Measurements from ENCODE around the gene SUSD4.

SUSD4 gene

GRCh38 chr1:223189903-223190724, 173.9 kb downstream of the SUSD4 start:
- TF ChIP-seq, protein P1, sequence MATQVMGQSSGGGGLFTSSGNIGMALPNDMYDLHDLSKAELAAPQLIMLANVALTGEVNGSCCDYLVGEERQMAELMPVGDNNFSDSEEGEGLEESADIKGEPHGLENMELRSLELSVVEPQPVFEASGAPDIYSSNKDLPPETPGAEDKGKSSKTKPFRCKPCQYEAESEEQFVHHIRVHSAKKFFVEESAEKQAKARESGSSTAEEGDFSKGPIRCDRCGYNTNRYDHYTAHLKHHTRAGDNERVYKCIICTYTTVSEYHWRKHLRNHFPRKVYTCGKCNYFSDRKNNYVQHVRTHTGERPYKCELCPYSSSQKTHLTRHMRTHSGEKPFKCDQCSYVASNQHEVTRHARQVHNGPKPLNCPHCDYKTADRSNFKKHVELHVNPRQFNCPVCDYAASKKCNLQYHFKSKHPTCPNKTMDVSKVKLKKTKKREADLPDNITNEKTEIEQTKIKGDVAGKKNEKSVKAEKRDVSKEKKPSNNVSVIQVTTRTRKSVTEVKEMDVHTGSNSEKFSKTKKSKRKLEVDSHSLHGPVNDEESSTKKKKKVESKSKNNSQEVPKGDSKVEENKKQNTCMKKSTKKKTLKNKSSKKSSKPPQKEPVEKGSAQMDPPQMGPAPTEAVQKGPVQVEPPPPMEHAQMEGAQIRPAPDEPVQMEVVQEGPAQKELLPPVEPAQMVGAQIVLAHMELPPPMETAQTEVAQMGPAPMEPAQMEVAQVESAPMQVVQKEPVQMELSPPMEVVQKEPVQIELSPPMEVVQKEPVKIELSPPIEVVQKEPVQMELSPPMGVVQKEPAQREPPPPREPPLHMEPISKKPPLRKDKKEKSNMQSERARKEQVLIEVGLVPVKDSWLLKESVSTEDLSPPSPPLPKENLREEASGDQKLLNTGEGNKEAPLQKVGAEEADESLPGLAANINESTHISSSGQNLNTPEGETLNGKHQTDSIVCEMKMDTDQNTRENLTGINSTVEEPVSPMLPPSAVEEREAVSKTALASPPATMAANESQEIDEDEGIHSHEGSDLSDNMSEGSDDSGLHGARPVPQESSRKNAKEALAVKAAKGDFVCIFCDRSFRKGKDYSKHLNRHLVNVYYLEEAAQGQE (IDR thresholded peaks at IDR 0.05; ENCODE audit: low read depth), result no peak
- TF ChIP-seq EGR1 (IDR thresholded peaks at IDR 0.05) (no peak), TCF12 (IDR thresholded peaks at IDR 0.05; ENCODE audit: low read depth) (no peak), USF1 (IDR thresholded peaks at IDR 0.05) (no peak), YY1 (IDR thresholded peaks at IDR 0.05; ENCODE audit: low read depth) (no peak), MAX (IDR thresholded peaks at IDR 0.05) (no peak), TAF1 (IDR thresholded peaks at IDR 0.05; ENCODE audit: low read depth) (no peak), NFIC (IDR thresholded peaks at IDR 0.05) (no peak), EP300 (IDR thresholded peaks at IDR 0.05; ENCODE audit: borderline replicate concordance) (no peak), CEBPB (IDR thresholded peaks at IDR 0.05) (no peak), FOXM1 (IDR thresholded peaks at IDR 0.05; ENCODE audit: borderline replicate concordance, low read depth) (no peak), CREB1 (IDR thresholded peaks at IDR 0.05; ENCODE audit: low read depth) (no peak), ZBTB7A (IDR thresholded peaks at IDR 0.05; ENCODE audit: low read depth) (no peak), RAD21 (IDR thresholded peaks at IDR 0.05; ENCODE audit: low read depth) (no peak), TEAD4 (IDR thresholded peaks at IDR 0.05) (no peak)

- TF ChIP-seq ZBTB7A (IDR thresholded peaks at IDR 0.05; ENCODE audit: low read depth), result no peak
- no peak for TF ChIP-seq NFIC (IDR thresholded peaks at IDR 0.05)
- TF ChIP-seq CREB1 (IDR thresholded peaks at IDR 0.05; ENCODE audit: low read depth), result no peak
- TF ChIP-seq CEBPB (IDR thresholded peaks at IDR 0.05), result no peak
- no peak for TF ChIP-seq USF1 (IDR thresholded peaks at IDR 0.05)
- no peak for TF ChIP-seq FOXM1 (IDR thresholded peaks at IDR 0.05; ENCODE audit: borderline replicate concordance, low read depth)
- TF ChIP-seq, protein P1 (IDR thresholded peaks at IDR 0.05; ENCODE audit: low read depth), result no peak
- TF ChIP-seq TCF12 (IDR thresholded peaks at IDR 0.05; ENCODE audit: low read depth), result no peak
- TF ChIP-seq YY1 (IDR thresholded peaks at IDR 0.05; ENCODE audit: low read depth), result no peak
- no peak for TF ChIP-seq TEAD4 (IDR thresholded peaks at IDR 0.05)
- TF ChIP-seq EGR1 (IDR thresholded peaks at IDR 0.05), result no peak
- no peak for TF ChIP-seq TAF1 (IDR thresholded peaks at IDR 0.05; ENCODE audit: low read depth)
Observed at GRCh38 chr1:223189525-223189902, 174.5 kb downstream of the SUSD4 start.

GRCh38 chr1:223188618-223189356, 175.2 kb downstream of the SUSD4 start:
- TF ChIP-seq, protein P1 (IDR thresholded peaks at IDR 0.05; ENCODE audit: low read depth), result no peak
- TF ChIP-seq TEAD4 (IDR thresholded peaks at IDR 0.05) (no peak), YY1 (IDR thresholded peaks at IDR 0.05; ENCODE audit: low read depth) (no peak), TCF12 (IDR thresholded peaks at IDR 0.05; ENCODE audit: low read depth) (no peak), CEBPB (IDR thresholded peaks at IDR 0.05) (no peak), MAX (IDR thresholded peaks at IDR 0.05) (no peak), EP300 (IDR thresholded peaks at IDR 0.05; ENCODE audit: borderline replicate concordance) (no peak), FOXM1 (IDR thresholded peaks at IDR 0.05; ENCODE audit: borderline replicate concordance, low read depth) (no peak), USF1 (IDR thresholded peaks at IDR 0.05) (no peak), EGR1 (IDR thresholded peaks at IDR 0.05) (no peak), TAF1 (IDR thresholded peaks at IDR 0.05; ENCODE audit: low read depth) (no peak), ZBTB7A (IDR thresholded peaks at IDR 0.05; ENCODE audit: low read depth) (no peak), NFIC (IDR thresholded peaks at IDR 0.05) (no peak), RAD21 (IDR thresholded peaks at IDR 0.05; ENCODE audit: low read depth) (no peak)

Data from Ishikawa (cell line).